ENCODE measurements around the gene CHAD. TPM values are rescaled to one million over a fixed set of nuclear protein-coding genes. Genes with fewer than 3 reads are reported as not detected.
"Not testable (repeated sequence)": the region's sequence is repeated elsewhere in the genome, so short reads cannot be mapped to it uniquely, and the experiment has no call there.

The CHAD gene
- total and polyA plus RNA-seq, 2 of the 13 experiments (the other 11 are each of a cell fraction or from before 2014, with no cell fraction given) = 1.4 TPM; not detected in 1

- TF ChIP-seq STAT5B (CRISPR knock-in tag; IDR thresholded peaks at IDR 0.05) (peak; percentile 49; the same call in 1 of the 2 replicates), ZNF160 (CRISPR knock-in tag; IDR thresholded peaks at IDR 0.05) (peak; percentile 31; the same call in 1 of the 2 replicates), ATF7 (IDR thresholded peaks at IDR 0.05) (no peak), ATF7 (CRISPR knock-in tag; IDR thresholded peaks at IDR 0.05) (peak; percentile 71; the same call in 1 of the 2 replicates)
Observed at GRCh38 chr17:50428831-50429424, 39.8 kb downstream of the CHAD start (continued).

- POLR2A ChIA-PET = interaction anchor here (1.4 to 5.6 kb wide), 5 partner anchors 13 to 114 kb away, joined by 3 to 99 read pairs (median 19); partner anchors contain the start of gene LRRC59
- DNase-seq (ENCODE audit: low spot score); H4K20me1 ChIP-seq (ENCODE audit: insufficient read depth, low read length); H2AFZ ChIP-seq (ENCODE audit: low read length); H3K9me3 ChIP-seq (ENCODE audit: low read length); intact Hi-C loops (cut with micrococcal nuclease; ENCODE audit: unreplicated experiment); ATAC-seq; in situ Hi-C loops (cut with HindIII; ENCODE audit: extremely low pct_ligation_motif_present, low pct_unique_long_range_greater_than_20kb); FAIRE-seq; BruUV-seq (replicated peaks); H3K36me3 ChIP-seq (replicated peaks in 1 of 2; ENCODE audit: control insufficient read depth in 1 of 2, insufficient read depth in 2 of 2, low read length in 2 of 2); H3K27me3 ChIP-seq (ENCODE audit: control insufficient read depth in 1 of 2, insufficient read depth in 2 of 2, low read length in 2 of 2): not testable (repeated sequence)
- Histone ChIP-seq H3K79me2 (ENCODE audit: insufficient read depth, low read length) (peaks cover 38% of the 10 kb centered on the region), H3K9ac (ENCODE audit: insufficient read depth, low read depth, low read length) (peak overlapping the region; percentile 84), H3K4me2 (ENCODE audit: low read depth, low read length) (peak overlapping the region; percentile 99), H3K4me3 (replicated peaks in 1 of 3; ENCODE audit: insufficient read depth in 1 of 3, low read depth in 2 of 3, low read length in 3 of 3) (peak overlapping the region; percentile 74 to 91 (median 90)), H3K27ac (ENCODE audit: extremely low read length, insufficient read depth, low read length) (peak overlapping the region; percentile 83), H3K4me1 (ENCODE audit: insufficient read depth, low read length) (peaks cover 89% of the 10 kb centered on the region)
- 63% methylated on average over 6 of the region's 6 CpGs for WGBS (ENCODE audit: low lambda C conversion rate)
- TF ChIP-seq CCDC6 (CRISPR knock-in tag; IDR thresholded peaks at IDR 0.05) = 0 out of 2 replicates have a peak, but pooled peaks have one; percentile 3
- 0 out of 2 replicates have a peak, but pooled peaks have one; percentile 27 for TF ChIP-seq PAWR (CRISPR knock-in tag; IDR thresholded peaks at IDR 0.05; ENCODE audit: borderline replicate concordance)
- 0 out of 2 replicates have a peak, but pooled peaks have one; percentile 17 for TF ChIP-seq POGK (CRISPR knock-in tag; conservative IDR thresholded peaks at IDR 0.05)
- TF ChIP-seq ZNF678 (CRISPR knock-in tag; IDR thresholded peaks at IDR 0.05) = 0 out of 2 replicates have a peak, but pooled peaks have one; percentile 1
- 0 out of 2 replicates have a peak, but pooled peaks have one; percentile 15 for TF ChIP-seq RXRA (CRISPR knock-in tag; IDR thresholded peaks at IDR 0.05)
- TF ChIP-seq ZMAT3 (CRISPR knock-in tag; conservative IDR thresholded peaks at IDR 0.05) = peak; percentile 18; the same call in 1 of the 2 replicates
- TF ChIP-seq ZNF34 (CRISPR knock-in tag; IDR thresholded peaks at IDR 0.05; ENCODE audit: borderline replicate concordance) = 0 out of 2 replicates have a peak, but pooled peaks have one; percentile 6
- CTCF ChIA-PET (ENCODE audit: low intra/inter-chr PET ratio, low total read pairs) = interaction anchor here (0.8 to 4.1 kb wide), 3 partner anchors 30 to 50 kb away, joined by 3 to 20 read pairs (median 6); partner anchors contain the start of genes LRRC59 and RSAD1
Observed at GRCh38 chr17:50428126-50428525, 40.6 kb downstream of the CHAD start.
